Measurements from ENCODE around the gene GDAP1L1.
A peak's percentile ranks its signal among the peaks of the same experiment; 100 is the strongest.

GDAP1L1 gene

GRCh38 chr20:44206132-44206531, 41.0 kb upstream of the GDAP1L1 start:
- no peak overlapping the region for H3K14ac ChIP-seq (ENCODE audit: low read length)
- no peaks in the 10 kb centered on the region for H3K9me3 ChIP-seq (ENCODE audit: insufficient read depth, low read depth, low read length)
- DNase-seq: no peak
- H3K4ac ChIP-seq (ENCODE audit: low read depth, low read length): no peak overlapping the region
- H4K91ac ChIP-seq (ENCODE audit: low read depth, low read length): no peak overlapping the region
- H3K36me3 ChIP-seq (ENCODE audit: control insufficient read depth in 1 of 2, insufficient read depth in 2 of 2, low read length in 2 of 2): peaks cover 7 to 8% of the 10 kb centered on the region in 2 experiments
- no peak overlapping the region for H3K23ac ChIP-seq (ENCODE audit: low read length)
- H2BK12ac ChIP-seq (ENCODE audit: low read length): no peak overlapping the region
- no peak overlapping the region for H2BK5ac ChIP-seq (ENCODE audit: low read depth, low read length, poor library complexity)
- H3K4me3 ChIP-seq (ENCODE audit: low read depth, low read length): no peak overlapping the region
- no peak overlapping the region for H3K9ac ChIP-seq (ENCODE audit: low read length)
- H4K8ac ChIP-seq (ENCODE audit: low read depth, low read length): no peak overlapping the region
- H2AFZ ChIP-seq (ENCODE audit: insufficient read depth, low read length, poor library complexity): no peak overlapping the region
- peaks cover 2 to 5% of the 10 kb centered on the region in 2 experiments for H3K4me1 ChIP-seq (ENCODE audit: control insufficient read depth in 1 of 2, insufficient read depth in 2 of 2, low read length in 2 of 2)
- no peak overlapping the region for H3K4me2 ChIP-seq (ENCODE audit: low read length)
- no peak overlapping the region for H3K27ac ChIP-seq (ENCODE audit: low read depth, low read length)
- no peak overlapping the region for H2AK5ac ChIP-seq (ENCODE audit: low read length)
- peaks cover 11% of the 10 kb centered on the region for H3K79me2 ChIP-seq (ENCODE audit: control insufficient read depth, insufficient read depth, low read length, poor library complexity)
- no peaks in the 10 kb centered on the region for H3K27me3 ChIP-seq (ENCODE audit: insufficient read depth, low read length)
- no peak overlapping the region for H2BK120ac ChIP-seq (ENCODE audit: insufficient read depth, low read length, poor library complexity)
- H4K12ac ChIP-seq (ENCODE audit: low read depth, low read length): no peak overlapping the region
- no peak overlapping the region for H3K18ac ChIP-seq (ENCODE audit: low read length)
- H3K79me1 ChIP-seq (ENCODE audit: low read length): peaks cover 16% of the 10 kb centered on the region

- no peak overlapping the region for H2AFZ ChIP-seq (ENCODE audit: insufficient read depth, low read length, poor library complexity)
- peaks cover 16% of the 10 kb centered on the region for H3K79me1 ChIP-seq (ENCODE audit: low read length)
- H2BK120ac ChIP-seq (ENCODE audit: insufficient read depth, low read length, poor library complexity): no peak overlapping the region
- H3K4me3 ChIP-seq (ENCODE audit: low read depth, low read length): no peak overlapping the region
- no peak overlapping the region for H4K91ac ChIP-seq (ENCODE audit: low read depth, low read length)
- no peaks in the 10 kb centered on the region for H3K27me3 ChIP-seq (ENCODE audit: insufficient read depth, low read length)
- no peak overlapping the region for H3K14ac ChIP-seq (ENCODE audit: low read length)
- no peak overlapping the region for H4K12ac ChIP-seq (ENCODE audit: low read depth, low read length)
- no peak overlapping the region for H3K23ac ChIP-seq (ENCODE audit: low read length)
- WGBS (ENCODE audit: extremely low coverage, insufficient coverage, insufficient read length): no CpG with 5 or more reads among the region's 3 CpGs
- no peak overlapping the region for H2AK5ac ChIP-seq (ENCODE audit: low read length)
- H3K36me3 ChIP-seq (ENCODE audit: control insufficient read depth in 1 of 2, insufficient read depth in 2 of 2, low read length in 2 of 2): peaks cover 3 to 4% of the 10 kb centered on the region in 2 experiments
- H3K9ac ChIP-seq (ENCODE audit: low read length): no peak overlapping the region
- peak overlapping the region; percentile 51 for H3K4ac ChIP-seq (ENCODE audit: low read depth, low read length)
- H4K8ac ChIP-seq (ENCODE audit: low read depth, low read length): no peak overlapping the region
- H3K79me2 ChIP-seq (ENCODE audit: control insufficient read depth, insufficient read depth, low read length, poor library complexity): peaks cover 11% of the 10 kb centered on the region
- H3K4me2 ChIP-seq (ENCODE audit: low read length): no peak overlapping the region
- no peak for DNase-seq
- H3K9me3 ChIP-seq (ENCODE audit: insufficient read depth, low read depth, low read length): no peaks in the 10 kb centered on the region
- peaks cover 5 to 8% of the 10 kb centered on the region in 2 experiments for H3K4me1 ChIP-seq (ENCODE audit: control insufficient read depth in 1 of 2, insufficient read depth in 2 of 2, low read length in 2 of 2)
- H2BK12ac ChIP-seq (ENCODE audit: low read length): no peak overlapping the region
- H2BK5ac ChIP-seq (ENCODE audit: low read depth, low read length, poor library complexity): no peak overlapping the region
- H3K27ac ChIP-seq (ENCODE audit: low read depth, low read length): no peak overlapping the region
- H3K18ac ChIP-seq (ENCODE audit: low read length): no peak overlapping the region
Measured at GRCh38 chr20:44207126-44207723, 39.9 kb upstream of the GDAP1L1 start.

- Histone ChIP-seq H4K12ac (ENCODE audit: low read depth, low read length) (no peak overlapping the region), H3K23ac (ENCODE audit: low read length) (no peak overlapping the region), H3K14ac (ENCODE audit: low read length) (no peak overlapping the region), H2BK12ac (ENCODE audit: low read length) (no peak overlapping the region), H3K79me2 (ENCODE audit: control insufficient read depth, insufficient read depth, low read length, poor library complexity) (peaks cover 11% of the 10 kb centered on the region), H3K4ac (ENCODE audit: low read depth, low read length) (no peak overlapping the region), H2BK5ac (ENCODE audit: low read depth, low read length, poor library complexity) (no peak overlapping the region), H3K79me1 (ENCODE audit: low read length) (peaks cover 15% of the 10 kb centered on the region), H2AK5ac (ENCODE audit: low read length) (no peak overlapping the region), H3K9me3 (ENCODE audit: insufficient read depth, low read depth, low read length) (no peaks in the 10 kb centered on the region), H2BK120ac (ENCODE audit: insufficient read depth, low read length, poor library complexity) (no peak overlapping the region), H3K36me3 (ENCODE audit: control insufficient read depth in 1 of 2, insufficient read depth in 2 of 2, low read length in 2 of 2) (peaks cover 2 to 3% of the 10 kb centered on the region in 2 experiments), H3K27ac (ENCODE audit: low read depth, low read length) (no peak overlapping the region), H3K18ac (ENCODE audit: low read length) (no peak overlapping the region), H3K27me3 (ENCODE audit: insufficient read depth, low read length) (no peaks in the 10 kb centered on the region), H4K8ac (ENCODE audit: low read depth, low read length) (no peak overlapping the region), H3K4me1 (ENCODE audit: control insufficient read depth in 1 of 2, insufficient read depth in 2 of 2, low read length in 2 of 2) (peaks cover 5 to 8% of the 10 kb centered on the region in 2 experiments), H2AFZ (ENCODE audit: insufficient read depth, low read length, poor library complexity) (no peak overlapping the region), H3K4me2 (ENCODE audit: low read length) (no peak overlapping the region), H4K91ac (ENCODE audit: low read depth, low read length) (no peak overlapping the region), H3K4me3 (ENCODE audit: low read depth, low read length) (no peak overlapping the region), H3K9ac (ENCODE audit: low read length) (no peak overlapping the region)
- DNase-seq: no peak
- no CpG with 5 or more reads among the region's 7 CpGs for WGBS (ENCODE audit: extremely low coverage, insufficient coverage, insufficient read length)
Measured at GRCh38 chr20:44208165-44208564, 38.9 kb upstream of the GDAP1L1 start.

- peaks cover 15% of the 10 kb centered on the region for H3K79me1 ChIP-seq (ENCODE audit: low read length)
- H4K8ac ChIP-seq (ENCODE audit: low read depth, low read length): no peak overlapping the region
- no peak overlapping the region for H3K23ac ChIP-seq (ENCODE audit: low read length)
- H3K36me3 ChIP-seq (ENCODE audit: control insufficient read depth in 1 of 2, insufficient read depth in 2 of 2, low read length in 2 of 2): peaks cover 2 to 3% of the 10 kb centered on the region in 2 experiments
- H3K4ac ChIP-seq (ENCODE audit: low read depth, low read length): peak overlapping the region; percentile 98
- H2BK5ac ChIP-seq (ENCODE audit: low read depth, low read length, poor library complexity): no peak overlapping the region
- H2BK12ac ChIP-seq (ENCODE audit: low read length): no peak overlapping the region
- H2BK120ac ChIP-seq (ENCODE audit: insufficient read depth, low read length, poor library complexity): no peak overlapping the region
- no peak overlapping the region for H4K91ac ChIP-seq (ENCODE audit: low read depth, low read length)
- no peak overlapping the region for H3K18ac ChIP-seq (ENCODE audit: low read length)
- H3K27ac ChIP-seq (ENCODE audit: low read depth, low read length): no peak overlapping the region
- no peaks in the 10 kb centered on the region for H3K27me3 ChIP-seq (ENCODE audit: insufficient read depth, low read length)
- no peak overlapping the region for H2AFZ ChIP-seq (ENCODE audit: insufficient read depth, low read length, poor library complexity)
- H4K12ac ChIP-seq (ENCODE audit: low read depth, low read length): no peak overlapping the region
- DNase-seq: peak; percentile 19 to 78
- no peak overlapping the region for H3K4me3 ChIP-seq (ENCODE audit: low read depth, low read length)
- peaks cover 5 to 8% of the 10 kb centered on the region in 2 experiments for H3K4me1 ChIP-seq (ENCODE audit: control insufficient read depth in 1 of 2, insufficient read depth in 2 of 2, low read length in 2 of 2)
- no peak overlapping the region for H3K14ac ChIP-seq (ENCODE audit: low read length)
- peak overlapping the region; percentile 47 for H3K4me2 ChIP-seq (ENCODE audit: low read length)
- no peak overlapping the region for H2AK5ac ChIP-seq (ENCODE audit: low read length)
- no peak overlapping the region for H3K9ac ChIP-seq (ENCODE audit: low read length)
- H3K79me2 ChIP-seq (ENCODE audit: control insufficient read depth, insufficient read depth, low read length, poor library complexity): peaks cover 11% of the 10 kb centered on the region
- no CpG with 5 or more reads among the region's 7 CpGs for WGBS (ENCODE audit: extremely low coverage, insufficient coverage, insufficient read length)
- no peaks in the 10 kb centered on the region for H3K9me3 ChIP-seq (ENCODE audit: insufficient read depth, low read depth, low read length)
Measured at GRCh38 chr20:44208770-44209169, 38.3 kb upstream of the GDAP1L1 start.
